A549 (cell line): Measurements from ENCODE around the gene PBX4.

Experiments used
- CBX8 ChIP-seq: fragments of 200-600 bp; sonication (generic); IDR thresholded peaks from 2 replicates; pipeline ENCODE4 v1.6.1; 2016
- FOSB ChIP-seq: fragments of 250-450 bp; sonication (Bioruptor Pico); IDR thresholded peaks from 2 replicates; pipeline ENCODE4 v1.5.0; 2020; ENCODE audit warnings: mild to moderate bottlenecking, moderate library complexity
- NPAS2 ChIP-seq: fragments of 250-450 bp; sonication (Bioruptor Pico); IDR thresholded peaks from 2 replicates; pipeline ENCODE4 v1.8.0; 2022; ENCODE audit warnings: mild to moderate bottlenecking, moderate library complexity, borderline replicate concordance
- PHF8 ChIP-seq: fragments of 200-600 bp; sonication (generic); IDR thresholded peaks from 2 replicates; pipeline ENCODE4 v1.6.1; 2016; ENCODE audit warnings: low read depth, mild to moderate bottlenecking, antibody characterized with exemption, moderate library complexity, borderline replicate concordance
- POLR2A ChIP-seq: IDR thresholded peaks from 2 replicates; pipeline ENCODE4 v1.6.1; 2012; ENCODE audit warnings: mild to moderate bottlenecking, low read length
- RAD21 ChIP-seq, 2 experiments: fragments of >200 bp in 1 of 2; sonication (Bioruptor Twin) in 1 of 2; formaldehyde crosslinking in 1 of 2; IDR thresholded peaks in 1 of 2; conservative IDR thresholded peaks in 1 of 2; 2 replicates in 1 of 2; 3 replicates in 1 of 2; pipeline ENCODE4 v1.6.1; 2012 to 2018; ENCODE audit warnings: inconsistent platforms in 1 of 2
- RFX5 ChIP-seq: fragments of 450-650 bp; IDR thresholded peaks from 2 replicates; pipeline ENCODE4 v1.7.1; 2014; ENCODE audit warnings: antibody characterized with exemption, mild to moderate bottlenecking, moderate library complexity
- SREBF2 ChIP-seq: fragments of 450-650 bp; IDR thresholded peaks from 2 replicates; pipeline ENCODE4 v1.6.1; 2014; ENCODE audit warnings: mild to moderate bottlenecking, moderate library complexity
- ZNF302 ChIP-seq: fragments of 250-450 bp; sonication (Bioruptor Pico); IDR thresholded peaks from 2 replicates; pipeline ENCODE4 v1.9.0; 2021; ENCODE audit warnings: inconsistent platforms, mild to moderate bottlenecking, moderate library complexity
- TF ChIP-seq, protein P1 (sequence below): fragments of >200 bp; sonication (Bioruptor Twin); formaldehyde crosslinking; IDR thresholded peaks from 3 replicates; pipeline ENCODE4 v1.5.1; 2016
- TF ChIP-seq, protein P2 (sequence below): fragments of 250-450 bp; sonication (Bioruptor Pico); IDR thresholded peaks from 2 replicates; pipeline ENCODE4 v1.5.0; 2020; ENCODE audit warnings: low read depth, mild to moderate bottlenecking, moderate library complexity
- TF ChIP-seq, protein P3 (sequence below): IDR thresholded peaks from 2 replicates; pipeline ENCODE4 v1.6.1; 2012
- TF ChIP-seq, protein P4 (sequence below): fragments of 450-650 bp; IDR thresholded peaks from 2 replicates; pipeline ENCODE4 v1.6.1; 2014; ENCODE audit warnings: antibody characterized with exemption
- TF ChIP-seq, protein P5 (sequence below): fragments of 200-600 bp; sonication (generic); IDR thresholded peaks from 2 replicates; pipeline ENCODE4 v1.6.1; 2016; ENCODE audit warnings: antibody characterized with exemption, mild to moderate bottlenecking, moderate library complexity

DNA sequence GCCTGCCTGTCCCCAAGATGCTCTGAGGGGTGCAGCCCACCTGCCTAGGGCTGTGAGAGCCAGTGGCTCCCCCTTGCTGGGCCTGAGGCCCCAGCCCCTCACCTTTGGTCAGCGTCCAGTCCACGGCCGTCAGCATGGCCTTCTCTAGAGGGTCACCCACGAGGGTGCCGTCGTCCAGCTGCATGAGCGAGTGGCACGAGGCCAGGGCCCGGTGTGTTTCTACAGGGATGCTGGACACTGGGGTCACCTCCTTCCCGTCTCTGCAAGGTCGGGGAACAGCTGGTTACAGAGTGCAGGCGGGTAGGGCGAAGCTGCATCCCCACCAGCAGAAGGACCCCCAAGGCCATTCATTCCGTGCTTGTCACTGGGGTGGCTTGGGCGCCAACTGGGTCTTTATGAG lies 36.0 kb upstream of the PBX4 start:
- no peak for TF ChIP-seq RFX5
- TF ChIP-seq, protein P1, sequence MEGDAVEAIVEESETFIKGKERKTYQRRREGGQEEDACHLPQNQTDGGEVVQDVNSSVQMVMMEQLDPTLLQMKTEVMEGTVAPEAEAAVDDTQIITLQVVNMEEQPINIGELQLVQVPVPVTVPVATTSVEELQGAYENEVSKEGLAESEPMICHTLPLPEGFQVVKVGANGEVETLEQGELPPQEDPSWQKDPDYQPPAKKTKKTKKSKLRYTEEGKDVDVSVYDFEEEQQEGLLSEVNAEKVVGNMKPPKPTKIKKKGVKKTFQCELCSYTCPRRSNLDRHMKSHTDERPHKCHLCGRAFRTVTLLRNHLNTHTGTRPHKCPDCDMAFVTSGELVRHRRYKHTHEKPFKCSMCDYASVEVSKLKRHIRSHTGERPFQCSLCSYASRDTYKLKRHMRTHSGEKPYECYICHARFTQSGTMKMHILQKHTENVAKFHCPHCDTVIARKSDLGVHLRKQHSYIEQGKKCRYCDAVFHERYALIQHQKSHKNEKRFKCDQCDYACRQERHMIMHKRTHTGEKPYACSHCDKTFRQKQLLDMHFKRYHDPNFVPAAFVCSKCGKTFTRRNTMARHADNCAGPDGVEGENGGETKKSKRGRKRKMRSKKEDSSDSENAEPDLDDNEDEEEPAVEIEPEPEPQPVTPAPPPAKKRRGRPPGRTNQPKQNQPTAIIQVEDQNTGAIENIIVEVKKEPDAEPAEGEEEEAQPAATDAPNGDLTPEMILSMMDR = no peak
- TF ChIP-seq, protein P2, sequence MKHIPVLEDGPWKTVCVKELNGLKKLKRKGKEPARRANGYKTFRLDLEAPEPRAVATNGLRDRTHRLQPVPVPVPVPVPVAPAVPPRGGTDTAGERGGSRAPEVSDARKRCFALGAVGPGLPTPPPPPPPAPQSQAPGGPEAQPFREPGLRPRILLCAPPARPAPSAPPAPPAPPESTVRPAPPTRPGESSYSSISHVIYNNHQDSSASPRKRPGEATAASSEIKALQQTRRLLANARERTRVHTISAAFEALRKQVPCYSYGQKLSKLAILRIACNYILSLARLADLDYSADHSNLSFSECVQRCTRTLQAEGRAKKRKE = no peak
- TF ChIP-seq POLR2A = no peak
- TF ChIP-seq, protein P3, sequence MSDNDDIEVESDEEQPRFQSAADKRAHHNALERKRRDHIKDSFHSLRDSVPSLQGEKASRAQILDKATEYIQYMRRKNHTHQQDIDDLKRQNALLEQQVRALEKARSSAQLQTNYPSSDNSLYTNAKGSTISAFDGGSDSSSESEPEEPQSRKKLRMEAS = no peak
- TF ChIP-seq, protein P4, sequence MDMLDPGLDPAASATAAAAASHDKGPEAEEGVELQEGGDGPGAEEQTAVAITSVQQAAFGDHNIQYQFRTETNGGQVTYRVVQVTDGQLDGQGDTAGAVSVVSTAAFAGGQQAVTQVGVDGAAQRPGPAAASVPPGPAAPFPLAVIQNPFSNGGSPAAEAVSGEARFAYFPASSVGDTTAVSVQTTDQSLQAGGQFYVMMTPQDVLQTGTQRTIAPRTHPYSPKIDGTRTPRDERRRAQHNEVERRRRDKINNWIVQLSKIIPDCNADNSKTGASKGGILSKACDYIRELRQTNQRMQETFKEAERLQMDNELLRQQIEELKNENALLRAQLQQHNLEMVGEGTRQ = no peak
- TF ChIP-seq NPAS2 = no peak
- TF ChIP-seq, protein P5, sequence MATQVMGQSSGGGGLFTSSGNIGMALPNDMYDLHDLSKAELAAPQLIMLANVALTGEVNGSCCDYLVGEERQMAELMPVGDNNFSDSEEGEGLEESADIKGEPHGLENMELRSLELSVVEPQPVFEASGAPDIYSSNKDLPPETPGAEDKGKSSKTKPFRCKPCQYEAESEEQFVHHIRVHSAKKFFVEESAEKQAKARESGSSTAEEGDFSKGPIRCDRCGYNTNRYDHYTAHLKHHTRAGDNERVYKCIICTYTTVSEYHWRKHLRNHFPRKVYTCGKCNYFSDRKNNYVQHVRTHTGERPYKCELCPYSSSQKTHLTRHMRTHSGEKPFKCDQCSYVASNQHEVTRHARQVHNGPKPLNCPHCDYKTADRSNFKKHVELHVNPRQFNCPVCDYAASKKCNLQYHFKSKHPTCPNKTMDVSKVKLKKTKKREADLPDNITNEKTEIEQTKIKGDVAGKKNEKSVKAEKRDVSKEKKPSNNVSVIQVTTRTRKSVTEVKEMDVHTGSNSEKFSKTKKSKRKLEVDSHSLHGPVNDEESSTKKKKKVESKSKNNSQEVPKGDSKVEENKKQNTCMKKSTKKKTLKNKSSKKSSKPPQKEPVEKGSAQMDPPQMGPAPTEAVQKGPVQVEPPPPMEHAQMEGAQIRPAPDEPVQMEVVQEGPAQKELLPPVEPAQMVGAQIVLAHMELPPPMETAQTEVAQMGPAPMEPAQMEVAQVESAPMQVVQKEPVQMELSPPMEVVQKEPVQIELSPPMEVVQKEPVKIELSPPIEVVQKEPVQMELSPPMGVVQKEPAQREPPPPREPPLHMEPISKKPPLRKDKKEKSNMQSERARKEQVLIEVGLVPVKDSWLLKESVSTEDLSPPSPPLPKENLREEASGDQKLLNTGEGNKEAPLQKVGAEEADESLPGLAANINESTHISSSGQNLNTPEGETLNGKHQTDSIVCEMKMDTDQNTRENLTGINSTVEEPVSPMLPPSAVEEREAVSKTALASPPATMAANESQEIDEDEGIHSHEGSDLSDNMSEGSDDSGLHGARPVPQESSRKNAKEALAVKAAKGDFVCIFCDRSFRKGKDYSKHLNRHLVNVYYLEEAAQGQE = no peak
- no peak for TF ChIP-seq CBX8
- no peak for TF ChIP-seq PHF8
- TF ChIP-seq ZNF302 = no peak
- TF ChIP-seq RAD21 (conservative IDR thresholded peaks at IDR 0.05 in 1 of 2, IDR thresholded peaks at IDR 0.05 in 1 of 2) = no peak
- TF ChIP-seq FOSB (CRISPR knock-in tag) = no peak
- no peak for TF ChIP-seq SREBF2
